HG03378 (cell line): ENCODE measurements around the gene TMEM212.

Source experiments
- ATAC-seq: cut with Tn5 transposase; IDR thresholded peaks from one replicate; pipeline ENCODE4 v1.9.1; 2021; ENCODE audit warnings: mild to moderate bottlenecking, moderate library complexity; ENCODE audit not compliant: unreplicated experiment

Gene TMEM212

DNA sequence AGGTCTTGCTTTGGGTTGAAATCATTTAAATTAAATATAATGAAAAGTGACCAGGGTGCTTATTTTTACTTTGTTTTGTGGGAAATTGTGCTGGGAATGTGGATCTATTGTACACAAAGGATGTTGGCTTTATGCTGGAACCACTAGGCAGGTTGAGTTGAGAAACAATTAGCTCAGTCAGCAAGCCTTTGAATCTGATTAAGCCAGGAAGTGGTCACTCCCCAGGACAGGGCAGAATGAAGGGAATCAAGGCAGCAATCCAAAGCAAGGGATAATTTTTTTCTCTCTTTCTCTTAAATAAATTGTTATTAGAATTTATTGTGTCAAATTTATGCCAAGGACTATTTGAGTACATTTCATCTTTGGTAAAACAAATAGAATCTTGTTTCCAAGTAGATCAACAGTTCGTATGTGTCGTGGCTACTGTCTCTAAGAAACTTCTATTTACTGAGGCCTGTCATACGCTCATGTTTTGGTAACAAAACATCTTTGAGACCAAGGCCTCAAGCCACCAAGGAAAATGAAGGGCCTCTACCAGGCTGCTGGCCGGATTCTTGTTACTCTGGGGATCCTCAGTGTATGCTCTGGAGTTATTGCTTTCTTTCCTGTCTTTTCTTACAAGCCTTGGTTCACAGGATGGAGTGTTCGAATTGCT is at the start of gene TMEM212:
Gene TMEM212 (plus strand): TSS at position 486 of the 655 bp plus-strand sequence. CDS start 35 bp downstream, at position 521.
- no peak for ATAC-seq

DNA sequence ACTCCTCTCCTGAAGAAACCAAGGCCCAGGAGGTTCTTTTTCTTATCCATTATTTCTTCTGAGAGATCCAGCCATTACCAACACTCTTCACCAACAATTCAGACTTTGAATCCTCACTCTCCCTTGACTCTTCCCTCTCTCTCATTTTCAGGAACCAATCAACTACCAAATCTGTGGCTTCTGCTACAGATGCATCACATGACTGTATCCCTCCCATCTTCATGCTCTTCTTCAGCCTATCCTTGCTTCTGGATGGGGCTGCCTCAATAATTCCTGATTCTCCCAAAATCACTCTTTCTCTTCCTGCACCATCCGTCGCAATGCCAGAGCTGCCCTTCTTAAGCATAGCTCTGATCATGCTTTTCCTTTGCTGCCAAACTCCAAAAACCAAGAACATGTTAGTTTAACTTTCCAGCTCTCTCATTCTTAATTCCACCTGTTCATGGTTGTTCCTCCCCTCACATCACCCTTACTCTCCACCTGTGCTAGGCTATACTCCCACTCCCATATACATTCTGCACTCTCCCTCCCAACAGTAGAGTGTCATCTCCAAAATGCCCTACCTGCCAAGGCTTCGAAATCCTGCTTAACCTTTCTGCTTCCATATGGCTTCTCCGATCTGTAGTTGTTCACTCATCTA is 46.4 kb upstream of the TMEM212 start:
- no peak for ATAC-seq

DNA sequence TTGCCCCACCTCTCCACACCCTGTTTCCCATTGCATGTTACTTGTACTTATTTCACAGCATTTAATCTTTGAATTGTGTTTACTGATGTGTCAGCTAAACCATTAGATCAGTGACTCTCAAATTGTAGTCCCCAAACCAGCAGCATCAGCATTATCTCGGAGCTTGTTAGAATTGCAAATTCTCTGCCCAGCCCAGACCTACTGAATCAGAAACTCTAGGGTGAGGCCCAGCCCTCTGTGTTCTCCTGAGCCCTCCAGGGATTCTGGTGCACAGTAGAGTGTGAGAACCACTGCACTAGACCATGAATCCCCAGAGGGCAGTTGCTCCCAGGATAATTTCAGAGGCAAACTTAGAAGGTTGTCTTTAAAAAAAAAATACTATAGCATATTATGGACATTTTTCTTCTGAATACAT is 45.9 kb upstream of the TMEM212 start:
- peak; percentile 74 for ATAC-seq

DNA sequence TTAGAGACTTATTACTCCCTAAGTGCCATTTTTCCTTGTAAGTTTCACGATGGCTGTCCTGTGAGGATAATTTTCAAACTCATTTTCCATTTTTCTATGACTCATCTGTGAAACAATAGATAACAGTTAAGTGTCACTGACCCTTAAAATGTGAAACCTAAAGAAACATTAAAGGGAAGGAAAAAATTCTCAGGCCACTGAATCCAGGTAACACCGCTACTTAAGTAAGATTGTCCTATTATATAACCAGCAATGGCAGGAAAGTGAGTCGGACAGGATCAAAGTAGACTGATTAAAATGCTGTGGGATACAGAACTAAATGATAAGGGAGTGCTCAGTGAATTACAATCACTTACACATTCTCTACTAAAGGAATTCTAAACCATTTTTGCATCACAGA is 45.3 kb upstream of the TMEM212 start:
- no peak for ATAC-seq

DNA sequence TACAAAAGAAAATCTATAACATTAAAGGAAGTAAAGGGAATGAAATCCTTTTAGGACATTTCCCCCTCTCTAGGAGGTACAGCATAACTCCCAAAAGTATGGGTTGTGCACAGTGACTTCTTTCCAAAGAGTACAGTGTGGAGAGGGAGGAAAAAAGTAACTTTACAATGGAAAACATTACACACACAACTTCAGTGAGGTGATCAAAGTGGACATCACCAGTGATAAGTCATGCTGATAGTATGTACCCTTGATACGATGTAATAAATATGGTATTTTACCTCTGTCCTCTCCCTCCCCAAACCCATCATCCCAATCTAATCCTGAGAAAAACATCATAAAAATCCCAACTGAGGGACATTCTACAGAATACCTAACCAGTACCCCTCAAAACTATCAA is 43.6 kb upstream of the TMEM212 start:
- no peak for ATAC-seq

DNA sequence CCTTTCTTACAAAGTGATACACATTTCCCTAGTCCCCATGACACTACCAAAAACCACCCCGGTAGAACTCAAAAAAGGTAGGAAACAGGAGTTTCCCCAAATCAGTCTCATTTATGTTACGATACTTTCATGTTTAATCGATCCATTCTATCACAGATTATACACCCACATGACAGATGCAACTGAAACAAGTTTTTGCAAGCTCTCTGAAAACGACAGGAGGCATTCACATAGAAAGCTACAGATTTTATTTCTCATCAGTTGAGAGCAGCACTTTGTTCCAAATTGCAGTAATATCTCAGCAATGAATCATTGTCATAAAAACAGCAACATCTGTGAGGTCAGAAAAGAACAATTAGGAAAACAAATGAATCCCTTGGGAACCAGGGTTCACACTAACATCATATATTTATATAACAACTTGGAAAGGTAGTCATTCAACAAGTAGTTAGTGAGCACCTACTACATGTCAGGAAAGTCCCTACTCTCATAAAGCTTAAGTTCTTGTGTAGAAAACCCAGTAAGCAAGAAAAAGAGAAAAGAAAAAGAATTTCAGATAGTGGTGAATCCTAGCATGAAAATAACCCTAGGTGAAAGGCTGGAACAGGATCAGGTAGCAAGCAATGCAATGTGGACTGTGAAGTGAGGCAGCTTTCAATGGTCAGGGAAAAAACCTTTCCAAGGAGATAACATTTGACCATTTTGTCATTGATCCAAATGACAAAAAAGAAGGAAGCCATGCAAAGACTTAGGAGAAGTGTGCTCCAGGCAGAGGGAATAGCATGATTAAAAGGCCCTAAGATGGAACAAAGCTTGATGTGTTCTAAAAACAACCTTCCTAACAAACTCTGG is 41.2 kb upstream of the TMEM212 start:
- ATAC-seq: no peak

DNA sequence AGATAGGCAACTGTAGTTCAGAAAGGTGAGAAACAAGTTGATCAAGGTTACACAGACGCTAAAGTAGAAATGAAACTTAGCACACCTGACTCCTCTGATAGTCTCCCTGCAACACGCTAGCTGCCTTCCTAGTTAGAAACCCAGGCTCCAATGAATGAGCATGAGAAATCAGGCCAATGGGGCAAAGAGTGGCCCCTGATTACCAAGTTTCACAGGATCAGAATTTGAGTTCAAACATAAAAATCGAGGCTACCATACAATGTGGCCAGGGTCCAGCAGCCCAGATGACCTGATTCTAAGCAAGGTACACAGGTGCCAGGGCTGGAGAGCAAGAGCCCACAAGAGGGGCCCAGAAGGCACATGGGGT is 40.6 kb upstream of the TMEM212 start:
- ATAC-seq: no peak

DNA sequence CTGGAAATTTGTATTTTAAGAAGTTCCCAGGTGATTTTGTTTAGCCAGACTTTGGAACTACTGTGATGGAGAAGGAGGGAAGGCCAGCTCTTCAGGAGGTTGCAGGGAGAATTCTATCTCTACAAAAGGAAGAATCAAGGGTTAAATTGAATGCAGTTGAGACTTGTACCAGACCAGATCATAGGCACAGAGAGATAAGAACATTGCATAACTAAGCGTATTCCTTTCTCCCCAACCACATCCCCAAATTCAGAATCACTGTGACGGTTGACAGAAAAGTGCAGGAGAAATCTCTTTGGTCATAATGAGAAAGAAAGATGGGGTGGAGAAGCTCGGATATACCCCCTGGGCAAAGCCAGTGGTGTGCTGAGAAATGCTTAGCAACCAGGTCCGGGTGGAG is 40.1 kb upstream of the TMEM212 start:
- no peak for ATAC-seq

DNA sequence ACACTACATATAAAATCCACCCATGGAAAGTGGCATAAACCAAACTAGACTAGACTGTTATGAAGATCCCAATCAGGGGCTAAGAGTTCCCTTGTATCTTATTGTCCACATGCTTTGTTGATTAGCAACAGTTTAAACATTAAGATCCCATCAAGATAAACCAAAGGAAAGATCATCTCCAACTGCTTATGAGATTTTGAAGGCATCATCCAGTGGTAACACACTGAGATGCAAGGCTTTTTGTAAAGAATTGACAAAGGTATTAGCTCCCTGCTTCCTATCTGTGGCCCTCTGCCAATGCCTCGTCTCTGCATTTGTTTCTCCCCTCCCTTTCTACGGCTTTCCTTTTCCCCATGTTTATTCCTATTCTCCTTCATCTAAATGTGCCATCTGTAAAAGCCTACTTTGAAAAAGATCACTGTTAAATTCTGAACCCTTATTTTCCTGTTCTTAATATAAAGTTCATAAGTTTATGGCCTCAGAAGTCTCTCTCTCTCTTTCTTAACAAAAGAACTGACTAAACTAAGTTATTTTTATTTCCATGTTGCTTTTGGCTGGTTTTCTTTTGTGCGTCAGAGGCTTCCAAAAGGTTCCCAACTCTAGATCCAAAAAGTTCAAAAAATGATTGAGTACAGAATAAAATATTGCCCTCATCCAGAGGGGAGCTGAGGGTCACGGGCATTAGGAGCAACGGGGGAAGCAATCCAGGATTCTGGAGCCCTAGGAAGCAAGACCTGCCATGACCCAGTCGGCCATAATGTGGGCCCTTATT is 38.3 kb upstream of the TMEM212 start:
- no peak for ATAC-seq

DNA sequence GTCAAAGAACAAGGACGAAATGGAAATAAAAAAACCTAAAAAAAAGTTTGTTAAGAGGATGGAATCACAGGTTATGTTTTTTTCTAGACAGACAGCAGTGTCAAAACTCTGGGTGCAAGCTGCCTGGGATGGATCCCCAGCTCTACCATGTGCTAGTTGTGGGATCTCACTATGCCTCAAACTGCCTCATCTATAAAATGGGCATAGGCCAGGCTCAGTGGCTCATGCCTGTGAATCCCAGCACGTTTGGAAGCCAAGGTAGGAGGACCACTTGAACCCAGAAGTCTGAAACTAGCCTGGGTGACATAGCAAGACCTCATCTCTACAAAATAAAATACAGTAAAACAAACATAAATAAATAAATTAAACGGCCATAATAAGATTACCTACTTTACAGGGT is 37.5 kb upstream of the TMEM212 start:
- no peak for ATAC-seq

DNA sequence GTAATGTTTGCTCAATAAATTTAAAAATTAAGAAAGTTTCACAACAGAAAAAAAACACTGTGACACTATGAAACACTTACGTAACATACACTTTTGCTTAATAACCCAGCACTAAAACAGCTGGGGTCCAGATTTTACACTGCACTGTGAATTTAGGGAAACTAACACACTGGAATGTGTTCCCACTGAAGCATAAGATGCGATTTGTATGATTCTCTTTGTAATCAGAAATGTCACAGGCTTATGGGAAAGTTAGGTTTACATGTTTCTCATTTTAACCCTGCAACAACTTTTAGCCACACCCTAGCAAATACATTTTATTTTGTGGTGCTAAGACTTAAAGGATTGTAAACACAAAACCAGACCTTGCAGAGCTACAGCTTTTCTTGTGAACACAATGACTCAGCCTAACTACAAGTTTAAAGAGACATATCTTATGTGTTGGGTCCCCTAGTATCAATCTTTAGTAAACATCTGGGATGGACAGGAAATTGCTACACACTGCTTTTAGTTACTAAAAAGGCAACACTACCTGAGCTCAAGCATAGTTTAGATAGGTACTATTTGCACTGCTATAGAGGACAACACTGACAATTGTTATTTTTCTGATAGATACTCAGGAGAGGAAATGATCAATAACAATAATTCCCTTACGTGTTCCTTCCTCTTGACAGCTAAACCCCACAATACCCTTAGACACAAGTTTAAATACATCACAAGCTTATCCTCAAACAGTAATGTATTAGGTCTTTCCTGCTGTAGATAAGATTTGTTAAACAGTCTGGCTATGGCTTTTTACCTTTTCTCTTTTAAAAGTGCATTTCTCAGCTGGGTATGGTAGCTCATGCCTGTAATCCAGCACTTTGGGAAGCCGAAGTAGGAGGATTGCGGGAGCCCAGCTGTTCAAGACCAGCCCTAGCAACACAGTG is 36.7 kb upstream of the TMEM212 start:
- ATAC-seq: no peak

DNA sequence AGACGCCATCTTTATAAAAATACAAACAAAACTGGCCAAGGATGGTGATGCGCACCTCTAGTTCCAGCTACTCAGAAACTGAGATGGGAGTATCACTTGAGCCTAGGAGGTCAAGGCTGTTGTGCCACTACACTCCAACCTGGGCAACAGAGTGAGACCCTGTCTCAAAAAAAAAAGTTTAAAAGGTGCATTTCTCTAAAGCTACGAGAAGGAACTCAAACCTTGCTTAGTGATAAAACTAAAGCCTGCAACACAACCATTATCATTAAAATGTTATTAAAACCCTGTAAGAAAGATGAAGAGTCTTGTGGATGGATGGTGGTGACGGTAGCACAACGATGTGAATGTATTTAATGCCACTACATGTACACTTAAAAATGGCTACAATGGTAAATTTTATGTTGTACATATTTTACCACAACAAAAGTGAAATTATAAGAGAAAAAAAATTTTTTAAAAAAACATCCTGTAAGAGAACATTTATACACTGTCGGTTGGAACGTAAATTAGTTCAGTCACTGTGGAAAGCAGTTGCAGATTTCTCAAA is 35.9 kb upstream of the TMEM212 start:
- ATAC-seq: no peak

DNA sequence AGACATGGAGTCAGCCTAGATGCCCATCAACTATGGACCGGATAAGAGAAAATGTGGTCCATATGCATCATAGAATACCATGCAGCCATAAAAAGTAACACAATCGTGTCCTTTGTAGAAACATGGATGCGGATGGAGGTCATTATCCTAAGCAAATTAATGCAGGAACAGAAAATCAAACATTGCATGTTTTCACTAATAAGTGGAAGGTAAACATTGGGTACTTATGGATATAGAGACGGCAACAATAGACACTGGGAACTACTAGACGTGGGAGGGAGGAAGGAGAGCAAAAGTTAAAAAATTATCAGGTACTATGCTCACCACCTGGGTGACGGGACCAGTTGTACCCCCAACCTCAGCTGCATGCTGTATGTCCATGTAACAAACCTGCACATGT is 35.3 kb upstream of the TMEM212 start:
- ATAC-seq: no peak

DNA sequence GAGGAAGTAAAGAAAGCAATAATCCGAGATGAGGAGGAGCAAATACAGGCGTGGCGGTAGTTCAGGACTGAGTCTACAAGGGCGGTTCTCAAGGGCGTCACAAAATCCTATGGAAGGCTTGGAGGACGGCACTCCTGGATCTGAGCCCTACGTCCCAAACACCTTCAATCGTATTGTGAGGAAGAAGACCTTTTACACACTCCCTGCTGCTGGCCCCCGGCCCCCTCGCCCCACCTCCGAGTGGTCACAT is 33.6 kb upstream of the TMEM212 start:
- peak; percentile 41 for ATAC-seq

DNA sequence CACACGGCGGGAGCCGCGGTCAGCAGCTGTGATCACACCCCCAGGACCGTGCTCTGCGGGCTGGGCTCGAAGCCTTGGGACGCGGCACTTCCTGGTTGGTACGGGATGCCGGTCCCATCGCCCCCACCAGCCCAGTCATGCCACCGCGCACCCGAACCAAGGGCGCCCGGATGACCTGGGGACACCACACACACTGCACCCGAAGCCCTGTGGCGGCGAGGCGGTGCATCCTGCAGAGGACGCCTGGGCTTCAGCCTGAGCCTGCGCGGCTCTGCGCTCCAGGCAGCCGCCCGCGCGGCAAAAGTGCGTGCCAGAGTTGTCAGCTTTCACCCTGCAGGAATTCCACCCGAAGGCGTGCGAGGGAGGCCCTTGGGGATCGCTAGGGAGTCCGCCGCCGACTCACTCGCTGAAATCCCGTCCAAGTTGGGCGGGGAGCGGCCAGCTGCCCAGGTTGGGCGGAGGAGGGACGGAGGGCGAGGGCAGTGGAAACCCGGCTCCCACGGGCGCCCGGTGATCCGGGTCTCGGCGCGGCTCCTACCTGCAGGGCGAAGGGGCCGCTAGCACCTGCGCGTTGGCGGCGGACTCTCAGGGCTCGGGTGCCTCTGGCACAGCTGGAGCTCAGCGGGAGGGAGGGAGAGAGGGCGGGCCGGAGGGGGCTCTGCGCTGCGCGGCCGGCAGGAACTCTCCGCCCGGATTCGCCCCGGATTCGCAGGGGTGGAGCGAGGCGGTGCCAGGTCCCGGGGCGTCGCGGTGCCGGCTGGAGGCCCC is 33.1 kb upstream of the TMEM212 start, which contains the start of gene PLD1:
Gene PLD1 (minus strand): TSS at position 623 of the 768 bp plus-strand sequence. CDS start 72,432 bp downstream, outside the sequence.
- ATAC-seq: peak; percentile 26

DNA sequence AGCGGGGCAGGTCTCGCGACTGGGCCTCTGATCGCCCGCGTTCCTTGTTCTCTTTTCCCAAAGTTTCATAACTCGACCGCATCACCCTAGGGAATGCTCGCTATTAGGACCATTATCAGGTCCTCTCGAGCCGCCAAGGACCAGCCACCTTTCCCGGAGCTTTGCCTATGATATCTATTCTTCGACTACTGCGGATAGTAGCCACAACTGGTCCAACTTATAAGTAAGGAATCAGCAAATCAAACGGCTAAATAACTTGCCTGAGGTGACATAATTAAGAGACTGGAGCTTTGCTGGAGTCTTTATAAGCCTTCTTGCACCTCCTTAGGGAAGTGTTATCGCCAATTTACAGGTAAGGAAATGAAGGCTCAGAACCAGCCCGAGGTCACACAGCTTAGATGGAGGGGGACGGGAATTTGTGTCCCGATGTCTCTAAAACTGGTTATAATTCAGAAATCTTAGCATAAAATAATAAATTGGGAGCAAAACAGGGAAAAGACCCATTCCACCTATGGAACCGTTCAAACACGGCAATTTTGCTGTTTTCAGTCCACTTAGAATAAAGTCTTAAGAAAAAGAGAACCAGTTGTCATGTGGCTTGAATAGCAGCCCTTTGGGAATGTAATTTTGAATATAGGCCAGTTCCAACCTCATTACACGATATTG is 32.4 kb upstream of the TMEM212 start:
- ATAC-seq: no peak

DNA sequence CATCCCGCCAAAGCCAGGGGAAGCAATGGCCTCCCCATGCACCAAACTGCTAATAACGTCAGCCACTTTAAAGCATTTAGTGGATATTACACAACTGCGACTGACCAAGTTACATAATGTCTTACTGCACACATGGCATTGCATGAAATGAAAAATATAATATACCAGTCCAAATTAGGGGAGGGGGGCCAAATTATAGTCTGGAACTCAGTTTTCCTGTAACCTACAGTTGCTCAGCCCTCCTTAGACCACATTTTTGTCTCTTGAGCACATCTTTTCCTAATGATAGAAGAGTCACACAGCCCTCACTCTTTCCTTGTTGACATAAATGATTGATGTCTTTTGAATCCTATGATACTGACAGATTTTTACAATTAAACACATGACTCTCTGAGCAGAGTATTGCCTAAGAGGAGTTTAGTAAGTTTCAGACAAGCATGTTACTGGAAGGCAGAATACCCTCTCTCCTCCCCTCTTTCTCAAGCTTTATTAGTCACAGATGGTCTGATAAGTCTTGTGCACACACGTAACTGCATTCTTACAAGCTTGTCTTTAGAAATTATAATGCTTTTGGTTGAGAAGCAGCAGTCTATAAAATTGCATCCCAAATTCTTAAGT is 31.7 kb upstream of the TMEM212 start:
- ATAC-seq: no peak

DNA sequence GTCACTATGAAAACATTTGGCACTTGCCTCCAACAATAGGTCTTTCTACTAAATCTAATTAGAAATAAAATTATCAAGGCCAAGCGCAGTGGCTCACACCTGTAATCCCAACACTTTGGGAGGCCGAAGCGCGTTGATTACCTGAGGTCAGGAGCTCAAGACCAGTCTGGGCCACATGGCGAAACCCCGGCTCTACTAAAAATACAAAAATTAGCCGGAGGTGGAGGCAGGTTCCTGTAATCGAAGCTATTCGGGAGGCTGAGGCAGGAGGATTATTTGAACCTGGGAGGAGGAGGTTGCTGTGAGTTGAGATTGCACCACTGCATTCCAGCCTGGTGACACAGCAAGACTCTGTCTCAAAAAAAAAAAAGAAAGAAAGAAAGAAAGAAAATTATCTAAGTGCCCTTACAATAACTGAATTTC is 31.2 kb upstream of the TMEM212 start:
- ATAC-seq: no peak
